ENCODE measurements around the gene OR6J1.

Gene OR6J1

GRCh38 chr14:22589096-22589839 lies 54.9 kb downstream of the OR6J1 start, which contains the start of gene DAD1 (continued):
- TF ChIP-seq, protein P1, sequence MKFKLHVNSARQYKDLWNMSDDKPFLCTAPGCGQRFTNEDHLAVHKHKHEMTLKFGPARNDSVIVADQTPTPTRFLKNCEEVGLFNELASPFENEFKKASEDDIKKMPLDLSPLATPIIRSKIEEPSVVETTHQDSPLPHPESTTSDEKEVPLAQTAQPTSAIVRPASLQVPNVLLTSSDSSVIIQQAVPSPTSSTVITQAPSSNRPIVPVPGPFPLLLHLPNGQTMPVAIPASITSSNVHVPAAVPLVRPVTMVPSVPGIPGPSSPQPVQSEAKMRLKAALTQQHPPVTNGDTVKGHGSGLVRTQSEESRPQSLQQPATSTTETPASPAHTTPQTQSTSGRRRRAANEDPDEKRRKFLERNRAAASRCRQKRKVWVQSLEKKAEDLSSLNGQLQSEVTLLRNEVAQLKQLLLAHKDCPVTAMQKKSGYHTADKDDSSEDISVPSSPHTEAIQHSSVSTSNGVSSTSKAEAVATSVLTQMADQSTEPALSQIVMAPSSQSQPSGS (tag by site-specific recombination; IDR thresholded peaks at IDR 0.05; ENCODE audit: low read depth) = no peak
- TF ChIP-seq ZSCAN4 (tag by site-specific recombination; IDR thresholded peaks at IDR 0.05) (no peak), ZFP69B (tag by site-specific recombination; IDR thresholded peaks at IDR 0.05) (0 out of 2 replicates have a peak, but pooled peaks have one; percentile 59), KLF9 (tag by site-specific recombination; IDR thresholded peaks at IDR 0.05; ENCODE audit: low read depth) (peak; percentile 85), ZNF398 (tag by site-specific recombination; IDR thresholded peaks at IDR 0.05) (peak; percentile 84), GLI4 (tag by site-specific recombination; IDR thresholded peaks at IDR 0.05) (no peak), MYNN (tag by site-specific recombination; IDR thresholded peaks at IDR 0.05; ENCODE audit: borderline replicate concordance) (no peak), ZBTB48 (tag by site-specific recombination; IDR thresholded peaks at IDR 0.05) (peak; percentile 41; the same call in 1 of the 2 replicates), ZNF529 (tag by site-specific recombination; IDR thresholded peaks at IDR 0.05; ENCODE audit: insufficient replicate concordance) (no peak), ZBTB8A (tag by site-specific recombination; IDR thresholded peaks at IDR 0.05) (peak; percentile 36; the same call in 1 of the 2 replicates), BCL6B (tag by site-specific recombination; IDR thresholded peaks at IDR 0.05) (no peak), MZF1 (tag by site-specific recombination; IDR thresholded peaks at IDR 0.05; ENCODE audit: borderline replicate concordance) (0 out of 2 replicates have a peak, but pooled peaks have one; percentile 43), ZNF521 (tag by site-specific recombination; IDR thresholded peaks at IDR 0.05) (no peak), ZNF366 (tag by site-specific recombination; conservative IDR thresholded peaks at IDR 0.05) (peak; percentile 95), ZBTB17 (tag by site-specific recombination; IDR thresholded peaks at IDR 0.05) (peak; percentile 93), SP3 (tag by site-specific recombination; IDR thresholded peaks at IDR 0.05) (peak; percentile 86), ZNF169 (tag by site-specific recombination; IDR thresholded peaks at IDR 0.05) (no peak)

DNA sequence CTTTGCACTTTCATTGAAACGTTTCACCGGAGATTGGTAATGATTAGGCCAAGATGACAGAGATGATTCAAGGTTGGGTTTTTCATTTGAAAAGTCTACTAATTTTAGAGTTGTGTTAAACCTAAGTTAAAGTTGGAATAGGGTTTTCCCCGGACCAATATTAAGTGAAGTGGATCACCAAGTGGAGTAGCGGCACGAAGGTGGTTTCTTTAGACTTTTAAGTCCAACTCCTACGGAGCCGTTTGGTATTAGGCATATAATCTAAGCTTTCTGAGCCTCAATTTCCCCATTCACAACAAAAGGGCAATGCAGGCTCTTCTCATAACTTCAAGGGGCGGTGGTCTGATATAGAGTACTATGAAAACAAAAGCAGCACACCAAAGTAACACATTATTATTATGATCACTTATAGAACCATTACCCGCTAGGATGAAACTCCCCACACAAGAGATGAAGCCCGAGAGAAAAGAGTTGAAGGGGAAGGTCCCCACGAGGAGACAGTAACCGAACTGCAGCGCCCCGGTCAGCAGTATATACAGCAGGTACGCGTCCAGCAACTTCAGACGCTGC lies 55.5 kb downstream of the OR6J1 start:
- no peak for TF ChIP-seq ZNF626 (tag by site-specific recombination; IDR thresholded peaks at IDR 0.05)
- TF ChIP-seq ZNF660 (tag by site-specific recombination; IDR thresholded peaks at IDR 0.05) = peak; percentile 21; the same call in 1 of the 2 replicates
- TF ChIP-seq RBAK (tag by site-specific recombination; IDR thresholded peaks at IDR 0.05) = no peak
- peaks cover 0 to 13% of the 10 kb centered on the region in 2 experiments; a peak in 1 of 3 replicates for H3K36me3 ChIP-seq (ENCODE audit: control insufficient read depth in 2 of 2, insufficient read depth in 1 of 2, low read length in 2 of 2)
- H3K4me1 ChIP-seq (ENCODE audit: control insufficient read depth, insufficient read depth, low read length) = no peaks in the 10 kb centered on the region
- H3K27ac ChIP-seq (ENCODE audit: extremely low read depth, low read depth, low read length) = peak overlapping the region; percentile 49; the same call in 1 of the 2 replicates
- CTCF ChIA-PET = interaction anchor here (0.6 to 3.9 kb wide), 11 partner anchors 10 to 1453 kb away, joined by 3 to 27 read pairs (median 4); partner anchors contain the start of gene OXA1L
- no peaks in the 10 kb centered on the region for H3K9me3 ChIP-seq (ENCODE audit: control insufficient read depth, insufficient read depth, low read depth, low read length)
- H3K4me3 ChIP-seq (ENCODE audit: low read depth, low read length) = peak overlapping the region; percentile 87
- POLR2A ChIA-PET = interaction anchor here (0.7 to 1.5 kb wide), 12 partner anchors 10 to 369 kb away, joined by 3 to 22 read pairs (median 3); partner anchors contain the start of genes ABHD4, HAUS4, OXA1L and PRMT5
